ENCODE measurements around the gene JMY. TPM values are rescaled to one million over a fixed set of nuclear protein-coding genes. Genes with fewer than 3 reads are reported as not detected.

Gene JMY
- 2.8 to 3.9 TPM (median 3.2 TPM) in 5 replicates for total RNA-seq (2022; extraction: Qiagen RNA extraction)

GRCh38 chr5:79235634-79236361 lies at the start of gene JMY:
Gene JMY (plus strand): TSS chr5:79236131. CDS start chr5:79236651, 520 bp downstream.

Other genes starting within 250 kb of the JMY start
- gene DMGDH, start 166.5 kb upstream of the JMY start, total RNA-seq (2022; extraction: Qiagen RNA extraction) = 0.15 TPM in 1 of 5 replicates, not detected in the others
- gene BHMT2, start 166.4 kb upstream of the JMY start, total RNA-seq (2022; extraction: Qiagen RNA extraction) = not detected in 5 replicates
- gene BHMT, start 124.3 kb upstream of the JMY start, total RNA-seq (2022; extraction: Qiagen RNA extraction) = 0.21 TPM in 1 of 5 replicates, not detected in the others